HEK293T (cell line): ENCODE measurements around the gene ZFHX2.
A peak's percentile ranks its signal among the peaks of the same experiment; 100 is the strongest.

Experiments used
- CTCF ChIA-PET: fragments of 350-600 bp; formaldehyde crosslinking; extraction: SDS; loops from one replicate; lab custom pipeline; 2021; ENCODE audit warnings: antibody characterized with exemption, inconsistent platforms; lab: Yijun Ruan, JAX
- POLR2A ChIA-PET: fragments of 350-600 bp; formaldehyde crosslinking; extraction: SDS; loops from one replicate; lab custom pipeline; 2020; ENCODE audit warnings: antibody characterized with exemption, inconsistent platforms; lab: Yijun Ruan, JAX
- DNase-seq: peaks from one replicate; pipeline ENCODE4 v3.0.0; 2012; ENCODE audit warnings: mixed read lengths; ENCODE audit errors: extremely low spot score
- ARNT ChIP-seq: fragments of 450-650 bp; IDR thresholded peaks from 2 replicates; pipeline ENCODE4 v1.6.1; 2017; ENCODE audit warnings: mild to moderate bottlenecking
- BHLHE40 ChIP-seq: fragments of 450-650 bp; IDR thresholded peaks from 2 replicates; pipeline ENCODE4 v1.6.1; 2016; ENCODE audit warnings: mild to moderate bottlenecking, moderate library complexity, borderline replicate concordance
- CTBP1 ChIP-seq: fragments of 450-650 bp; IDR thresholded peaks from 2 replicates; pipeline ENCODE4 v1.6.1; 2016; ENCODE audit warnings: borderline replicate concordance
- ELF4 ChIP-seq: fragments of 450-650 bp; IDR thresholded peaks from 2 replicates; pipeline ENCODE4 v1.6.1; 2017; ENCODE audit warnings: antibody characterized with exemption
- FOXA1 ChIP-seq: fragments of 450-650 bp; IDR thresholded peaks from 2 replicates; pipeline ENCODE4 v1.6.1; 2016; ENCODE audit warnings: mild to moderate bottlenecking
- FOXK2 ChIP-seq: fragments of 450-650 bp; IDR thresholded peaks from 2 replicates; pipeline ENCODE4 v1.6.1; 2016; ENCODE audit warnings: mild to moderate bottlenecking
- FOXM1 ChIP-seq: fragments of 450-650 bp; IDR thresholded peaks from 2 replicates; pipeline ENCODE4 v1.6.1; 2017; ENCODE audit warnings: mild to moderate bottlenecking, borderline replicate concordance
- HDGF ChIP-seq: fragments of 450-650 bp; IDR thresholded peaks from 2 replicates; pipeline ENCODE4 v1.6.1; 2017; ENCODE audit warnings: antibody characterized with exemption, borderline replicate concordance
- L3MBTL2 ChIP-seq: fragments of 450-650 bp; conservative IDR thresholded peaks from 2 replicates; pipeline ENCODE4 v1.6.1; 2016; ENCODE audit warnings: mild to moderate bottlenecking
- LEF1 ChIP-seq: fragments of 450-650 bp; IDR thresholded peaks from 2 replicates; pipeline ENCODE4 v1.6.1; 2017; ENCODE audit warnings: mild to moderate bottlenecking, borderline replicate concordance
- NFRKB ChIP-seq: fragments of 450-650 bp; IDR thresholded peaks from 2 replicates; pipeline ENCODE4 v1.6.1; 2016; ENCODE audit warnings: mild to moderate bottlenecking, moderate library complexity
- PKNOX1 ChIP-seq: fragments of 450-650 bp; IDR thresholded peaks from 2 replicates; pipeline ENCODE4 v1.6.1; 2016
- SP1 ChIP-seq: fragments of 450-650 bp; IDR thresholded peaks from 2 replicates; pipeline ENCODE4 v1.6.1; 2017
- SUZ12 ChIP-seq: fragments of 450-650 bp; IDR thresholded peaks from 2 replicates; pipeline ENCODE4 v1.6.1; 2016; ENCODE audit warnings: mild to moderate bottlenecking
- TARDBP ChIP-seq: fragments of 450-650 bp; IDR thresholded peaks from 2 replicates; pipeline ENCODE4 v1.6.1; 2016
- ZNF384 ChIP-seq: fragments of 450-650 bp; IDR thresholded peaks from 2 replicates; pipeline ENCODE4 v1.6.1; 2016

The ZFHX2 gene

GRCh38 chr14:23559010-23559925, 7.7 kb upstream of the ZFHX2 start:
- peak; percentile 62 for DNase-seq
- TF ChIP-seq FOXM1, result no peak
- no peak for TF ChIP-seq CTBP1
- TF ChIP-seq TARDBP, result no peak
- no peak for TF ChIP-seq LEF1
- no peak for TF ChIP-seq L3MBTL2
- POLR2A ChIA-PET, result interaction anchor here (0.8 to 2.7 kb wide), 7 partner anchors 8 to 91 kb away, joined by 3 to 11 read pairs (median 3); no protein-coding TSS in a partner anchor
- CTCF ChIA-PET, result interaction anchor here (0.6 to 4.3 kb wide), 14 partner anchors 9 to 272 kb away, joined by 3 to 53 read pairs (median 4); no protein-coding TSS in a partner anchor

DNA sequence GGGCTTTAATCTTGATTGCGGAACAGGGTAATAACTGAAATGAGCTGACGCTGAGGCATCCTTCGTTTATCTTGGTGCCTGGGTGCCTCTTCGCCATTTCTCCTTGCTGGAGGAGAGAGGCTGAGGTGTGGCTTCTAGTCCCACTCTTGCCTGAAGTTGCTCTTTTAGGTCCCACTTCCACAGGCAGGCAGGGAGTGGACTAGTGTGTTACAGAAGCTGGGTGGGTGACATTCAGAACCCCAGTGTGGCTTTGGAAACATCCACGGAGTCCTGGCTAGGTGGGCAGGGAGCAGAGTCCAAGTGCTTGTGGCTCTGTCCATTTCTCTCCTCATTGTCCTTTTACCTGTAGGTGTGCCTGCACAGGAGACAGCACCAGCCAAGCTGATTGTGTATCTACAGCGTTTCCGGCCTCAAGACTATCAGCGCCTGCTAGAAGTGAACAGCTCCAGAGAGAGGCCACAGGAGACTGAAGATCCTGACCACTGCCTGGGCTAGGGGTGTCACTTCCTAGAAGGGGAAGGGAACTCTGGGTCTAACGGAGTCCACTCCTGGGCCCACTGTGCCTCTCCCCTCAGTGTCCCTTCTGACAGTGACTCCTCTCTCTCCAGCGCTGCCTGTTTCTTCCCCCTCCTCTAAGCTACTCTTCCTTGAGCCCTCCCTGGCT, 6.9 kb upstream of the ZFHX2 start:
- DNase-seq, result no peak
- TF ChIP-seq SP1, result no peak
- no peak for TF ChIP-seq BHLHE40
- no peak for TF ChIP-seq ARNT
- no peak for TF ChIP-seq NFRKB
- no peak for TF ChIP-seq L3MBTL2
- no peak for TF ChIP-seq ELF4
- no peak for TF ChIP-seq TARDBP
- TF ChIP-seq FOXK2, result no peak
- no peak for TF ChIP-seq SUZ12
- no peak for TF ChIP-seq CTBP1
- no peak for TF ChIP-seq LEF1
- TF ChIP-seq FOXA1, result no peak
- TF ChIP-seq HDGF, result no peak
- no peak for TF ChIP-seq PKNOX1
- no peak for TF ChIP-seq ZNF384
- no peak for TF ChIP-seq FOXM1
- POLR2A ChIA-PET, result interaction anchor here (0.9 to 1.7 kb wide), 4 partner anchors 10 to 464 kb away, joined by 3 to 6 read pairs (median 4); partner anchors contain the start of gene ACIN1
- CTCF ChIA-PET, result interaction anchor here (1.2 to 4.3 kb wide), 3 partner anchors 14 to 81 kb away, joined by 5 to 53 read pairs (median 11); no protein-coding TSS in a partner anchor

GRCh38 chr14:23557946-23558345, 6.4 kb upstream of the ZFHX2 start:
- TF ChIP-seq ELF4 (no peak), SUZ12 (no peak), ARNT (no peak)
- DNase-seq, result no peak
- ChIA-PET CTCF (interaction anchor here (2.4 to 4.3 kb wide), 2 partner anchors 74 to 81 kb away, joined by 11 to 53 read pairs; no protein-coding TSS in a partner anchor), POLR2A (interaction anchor here (0.9 to 1.7 kb wide), 4 partner anchors 10 to 463 kb away, joined by 3 to 6 read pairs (median 4); partner anchors contain the start of gene ACIN1)

GRCh38 chr14:23557521-23557920, 6.0 kb upstream of the ZFHX2 start:
- TF ChIP-seq TARDBP (no peak), BHLHE40 (no peak)
- DNase-seq, result no peak
- CTCF ChIA-PET, result interaction anchor here (2.4 kb wide), 1 partner anchor 73 kb away, joined by 11 read pairs; no protein-coding TSS in a partner anchor
- POLR2A ChIA-PET, result interaction anchor here (0.8 to 2.3 kb wide), 8 partner anchors 10 to 463 kb away, joined by 3 to 10 read pairs (median 3); partner anchors contain the start of gene ACIN1

DNA sequence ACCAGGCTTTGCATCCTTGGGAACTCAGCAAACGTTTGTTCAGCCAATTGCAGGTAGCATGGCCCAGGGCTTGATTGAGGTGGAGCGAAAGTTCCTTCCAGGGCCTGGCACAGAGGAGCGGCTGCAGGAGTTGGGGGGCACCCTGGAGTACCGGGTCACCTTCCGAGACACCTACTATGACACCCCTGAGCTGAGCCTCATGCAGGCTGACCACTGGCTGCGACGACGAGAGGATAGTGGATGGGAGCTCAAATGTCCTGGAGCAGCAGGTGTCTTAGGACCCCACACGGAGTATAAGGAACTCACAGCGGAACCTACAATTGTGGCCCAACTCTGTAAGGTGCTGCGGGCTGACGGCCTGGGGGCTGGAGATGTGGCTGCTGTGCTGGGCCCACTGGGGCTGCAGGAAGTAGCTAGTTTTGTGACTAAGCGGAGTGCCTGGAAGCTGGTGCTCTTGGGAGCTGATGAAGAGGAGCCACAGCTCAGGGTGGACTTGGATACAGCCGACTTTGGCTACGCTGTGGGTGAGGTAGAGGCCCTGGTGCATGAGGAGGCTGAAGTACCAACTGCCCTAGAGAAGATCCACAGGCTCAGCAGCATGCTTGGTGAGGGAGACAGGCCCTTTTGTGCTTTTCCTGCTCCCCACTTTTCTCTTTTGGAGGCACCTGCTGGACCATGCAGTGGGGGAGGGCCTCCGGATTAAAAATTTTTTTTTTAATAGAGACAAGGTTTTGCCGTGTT, 5.3 kb upstream of the ZFHX2 start:
- POLR2A ChIA-PET, result interaction anchor here (0.8 to 2.3 kb wide), 6 partner anchors 9 to 80 kb away, joined by 3 to 10 read pairs (median 3); no protein-coding TSS in a partner anchor
- DNase-seq, result no peak
- CTCF ChIA-PET, result interaction anchor here (0.8 to 2.4 kb wide), 2 partner anchors 73 to 78 kb away, joined by 4 to 11 read pairs; no protein-coding TSS in a partner anchor
- no peak for TF ChIP-seq FOXK2
- TF ChIP-seq HDGF, result no peak

- peak; percentile 86 for DNase-seq
- ChIA-PET CTCF (interaction anchor here (0.7 to 1.5 kb wide), 5 partner anchors 18 to 78 kb away, joined by 3 to 4 read pairs (median 3); no protein-coding TSS in a partner anchor), POLR2A (interaction anchor here (0.5 to 2.3 kb wide), 15 partner anchors 8 to 378 kb away, joined by 3 to 10 read pairs (median 3); partner anchors contain the start of genes AP1G2 and PABPN1)
- TF ChIP-seq FOXM1, result no peak
- TF ChIP-seq ELF4, result peak; percentile 71; the same call in 1 of the 2 replicates
These were observed 4.5 kb upstream of the ZFHX2 start, which contains the start of gene THTPA for GRCh38 chr14:23555882-23556699. TSS of gene THTPA (plus strand) at chr14:23556271. CDS start at chr14:23556758, 487 bp downstream.
